Retinal pigment epithelial cell (primary cell): Measurements from ENCODE around the gene NCOA6.
"Not testable (repeated sequence)": the region's sequence is repeated elsewhere in the genome, so short reads cannot be mapped to it uniquely, and the experiment has no call there.

Experiments
- DNase-seq: peaks from one replicate; pipeline ENCODE4 v3.0.0-alpha.2; 2010; ENCODE audit warnings: low read depth
- H3K4me3 ChIP-seq: 2 replicates; pipeline ENCODE4 v1.5.1; 2011; ENCODE audit warnings: mild to moderate bottlenecking, low read length, control low read depth, moderate library complexity
- CTCF ChIP-seq: conservative IDR thresholded peaks from 2 replicates; pipeline ENCODE4 v1.5.1; 2011; ENCODE audit warnings: low read depth, low read length, control low read depth, inconsistent platforms

NCOA6 gene

DNA sequence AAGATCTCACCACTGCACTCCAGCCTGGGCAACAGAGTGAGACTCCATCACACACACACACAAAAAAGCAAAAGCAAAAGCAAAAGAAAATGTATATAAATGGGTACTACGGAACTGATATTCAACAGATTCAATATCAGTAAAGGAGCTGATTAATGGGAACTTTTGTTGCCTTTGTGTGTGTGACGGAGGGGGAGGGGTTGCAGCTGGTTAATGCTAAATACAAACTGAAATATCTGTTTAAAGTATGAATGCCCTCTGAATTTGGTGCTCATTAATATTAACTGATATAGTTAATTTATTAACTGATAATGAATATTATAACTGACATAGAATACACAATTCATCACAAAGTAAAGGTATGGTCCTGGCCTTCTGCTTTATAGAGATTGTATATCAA, 8.4 kb downstream of the NCOA6 start:
- no peak for TF ChIP-seq CTCF
- DNase-seq: no peak
- H3K4me3 ChIP-seq: no peak overlapping the region

DNA sequence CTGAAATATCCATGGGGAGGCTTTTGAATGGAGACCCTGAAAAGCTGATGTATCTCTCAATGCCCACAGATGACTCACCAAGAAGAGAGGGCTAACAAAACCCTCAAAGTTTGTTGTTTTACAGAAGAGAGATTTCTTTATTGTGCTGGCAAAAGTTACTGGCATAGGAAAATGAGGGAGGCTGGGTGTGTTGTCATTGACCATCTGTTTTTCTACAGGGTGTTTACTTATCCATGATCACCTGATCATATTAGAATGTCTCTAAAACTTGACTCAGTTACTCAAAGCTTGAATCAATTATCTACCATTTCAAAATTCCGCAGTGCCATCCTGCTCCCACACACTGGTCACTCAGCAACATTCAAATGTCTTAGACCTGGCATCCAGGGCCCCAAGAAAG, 9.8 kb downstream of the NCOA6 start:
- no peak for DNase-seq
- TF ChIP-seq CTCF: no peak
- H3K4me3 ChIP-seq: no peak overlapping the region

GRCh38 chr20:34808583-34808982, 16.9 kb downstream of the NCOA6 start:
- DNase-seq: no peak
- no peak for TF ChIP-seq CTCF
- no peak overlapping the region for H3K4me3 ChIP-seq

- not testable (repeated sequence) for DNase-seq
These were observed 17.4 kb downstream of the NCOA6 start for GRCh38 chr20:34807944-34808465.

GRCh38 chr20:34806255-34806654, 19.2 kb downstream of the NCOA6 start:
- no peak for DNase-seq
- no peak overlapping the region for H3K4me3 ChIP-seq
- TF ChIP-seq CTCF: no peak

More at GRCh38 chr20:34807944-34808465, 17.4 kb downstream of the NCOA6 start:
- not testable (repeated sequence) for H3K4me3 ChIP-seq

GRCh38 chr20:34798871-34799270, 26.6 kb downstream of the NCOA6 start:
- H3K4me3 ChIP-seq: no peak overlapping the region
- TF ChIP-seq CTCF: no peak
- DNase-seq: no peak

DNA sequence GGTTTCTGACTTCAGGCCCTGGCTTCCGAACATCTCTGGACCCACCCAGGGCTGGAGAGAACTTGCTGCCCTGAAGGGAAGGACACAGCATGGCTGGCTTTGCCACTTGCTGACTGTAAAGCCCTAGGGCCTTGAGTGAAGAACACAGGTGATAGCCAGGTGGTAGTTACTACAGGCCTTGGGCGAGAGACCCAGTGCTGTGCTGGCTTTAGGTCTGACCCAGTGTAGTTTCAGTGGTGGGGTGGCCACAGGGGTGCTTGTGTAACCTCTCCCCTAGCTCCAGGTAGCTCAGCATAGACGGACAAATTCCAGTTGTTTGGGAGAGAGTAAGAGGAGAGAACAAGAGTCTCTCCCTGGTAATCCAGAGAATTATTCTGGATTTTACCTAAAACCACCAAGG, 27.1 kb downstream of the NCOA6 start:
- no peak for TF ChIP-seq CTCF
- no peak for DNase-seq
- H3K4me3 ChIP-seq: no peak overlapping the region
